Measurements from ENCODE around the gene TSPAN31.

DNA sequence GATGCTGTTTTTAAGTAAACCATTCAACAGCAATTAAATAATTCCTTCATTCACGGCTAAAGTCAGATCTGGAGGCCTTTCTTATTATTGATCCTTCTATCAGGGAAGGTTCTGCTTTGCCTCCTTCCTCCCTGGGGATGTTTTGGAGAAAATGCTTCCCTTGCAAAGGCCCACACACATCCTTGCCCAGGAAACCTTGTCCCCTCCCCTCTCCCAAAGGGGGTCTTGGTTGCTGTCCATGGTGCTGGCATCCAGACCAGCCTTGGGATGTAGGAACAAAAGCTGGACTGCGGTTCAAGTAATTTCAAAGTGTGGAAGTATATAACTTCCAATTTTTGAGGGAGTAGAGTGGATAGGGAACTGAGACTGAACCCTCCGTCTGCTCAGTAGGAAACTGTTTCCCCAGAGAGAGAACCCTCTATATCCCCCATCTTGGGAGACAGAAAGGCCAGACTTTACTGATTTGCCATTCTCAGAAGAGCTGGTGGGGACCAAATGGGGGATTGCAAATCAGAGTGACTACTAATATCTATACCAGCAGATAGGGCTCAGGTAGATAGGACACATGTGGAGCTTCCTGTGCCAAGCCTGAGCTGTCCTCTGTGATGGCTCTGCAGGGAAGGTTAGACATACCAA, 15.6 kb downstream of the TSPAN31 start:
- TF ChIP-seq, protein P1, sequence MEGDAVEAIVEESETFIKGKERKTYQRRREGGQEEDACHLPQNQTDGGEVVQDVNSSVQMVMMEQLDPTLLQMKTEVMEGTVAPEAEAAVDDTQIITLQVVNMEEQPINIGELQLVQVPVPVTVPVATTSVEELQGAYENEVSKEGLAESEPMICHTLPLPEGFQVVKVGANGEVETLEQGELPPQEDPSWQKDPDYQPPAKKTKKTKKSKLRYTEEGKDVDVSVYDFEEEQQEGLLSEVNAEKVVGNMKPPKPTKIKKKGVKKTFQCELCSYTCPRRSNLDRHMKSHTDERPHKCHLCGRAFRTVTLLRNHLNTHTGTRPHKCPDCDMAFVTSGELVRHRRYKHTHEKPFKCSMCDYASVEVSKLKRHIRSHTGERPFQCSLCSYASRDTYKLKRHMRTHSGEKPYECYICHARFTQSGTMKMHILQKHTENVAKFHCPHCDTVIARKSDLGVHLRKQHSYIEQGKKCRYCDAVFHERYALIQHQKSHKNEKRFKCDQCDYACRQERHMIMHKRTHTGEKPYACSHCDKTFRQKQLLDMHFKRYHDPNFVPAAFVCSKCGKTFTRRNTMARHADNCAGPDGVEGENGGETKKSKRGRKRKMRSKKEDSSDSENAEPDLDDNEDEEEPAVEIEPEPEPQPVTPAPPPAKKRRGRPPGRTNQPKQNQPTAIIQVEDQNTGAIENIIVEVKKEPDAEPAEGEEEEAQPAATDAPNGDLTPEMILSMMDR (IDR thresholded peaks at IDR 0.05): no peak
- no peak for TF ChIP-seq POLR2A (IDR thresholded peaks at IDR 0.05)
